Common myeloid progenitor, CD34-positive (primary cell): Measurements from ENCODE around the gene GCC2.

Experiments
- CTCF ChIA-PET: fragments of 350-600 bp; sonication (Branson Sonifier 250); formaldehyde crosslinking; loops from one replicate; lab custom pipeline; 2021; ENCODE audit warnings: antibody characterized with exemption; lab: Charles Lee
- POLR2A ChIA-PET: fragments of 350-600 bp; sonication (Branson Sonifier 250); formaldehyde crosslinking; loops from one replicate; lab custom pipeline; 2021; ENCODE audit warnings: antibody characterized with exemption; lab: Charles Lee
- DNase-seq, 3 donors: peaks; one replicate each; pipeline versions ENCODE4 v3.0.0 to v3.0.0-alpha.2; 2013
- H3K27ac ChIP-seq, 2 experiments: 1 replicate in 1 of 2; 2 replicates in 1 of 2; pipeline ENCODE4 v1.7.0; 2013; ENCODE audit warnings: inconsistent platforms in 2 of 2, low read length in 2 of 2, mild to moderate bottlenecking in 2 of 2, low read depth in 1 of 2, moderate library complexity in 1 of 2; ENCODE audit not compliant: severe bottlenecking in 2 of 2, insufficient read depth in 1 of 2, poor library complexity in 1 of 2
- H3K27me3 ChIP-seq, 5 experiments: replicated peaks in 2 of 5; 1 replicate in 3 of 5; 2 replicates in 2 of 5; pipeline versions ENCODE4 v1.6.1 to v1.7.0; 2013; ENCODE audit warnings: low read length in 4 of 5, mild to moderate bottlenecking in 2 of 5, moderate library complexity in 2 of 5, inconsistent platforms in 1 of 5; ENCODE audit not compliant: insufficient read depth in 5 of 5, control insufficient read depth in 4 of 5
- H3K36me3 ChIP-seq, 4 experiments: 1 replicate in 2 of 4; 2 replicates in 2 of 4; pipeline versions ENCODE4 v1.6.1 to v1.7.0; 2013; ENCODE audit warnings: low read length in 3 of 4, control low read depth in 1 of 4, mild to moderate bottlenecking in 1 of 4; ENCODE audit not compliant: control insufficient read depth in 4 of 4, insufficient read depth in 4 of 4
- H3K4me1 ChIP-seq, 4 experiments: 1 replicate in 3 of 4; 2 replicates in 1 of 4; pipeline versions ENCODE4 v1.6.1 to v1.7.1; 2013; ENCODE audit warnings: low read length in 3 of 4, mild to moderate bottlenecking in 3 of 4, control low read depth in 1 of 4, inconsistent platforms in 1 of 4, moderate library complexity in 1 of 4; ENCODE audit not compliant: control insufficient read depth in 4 of 4, insufficient read depth in 4 of 4; ENCODE audit errors: control extremely low read depth in 1 of 4
- H3K4me3 ChIP-seq, 7 experiments: 1 replicate in 4 of 7; 2 replicates in 3 of 7; pipeline versions ENCODE4 v1.5.1 to v1.7.0; 2013; ENCODE audit warnings: mild to moderate bottlenecking in 7 of 7, low read length in 6 of 7, moderate library complexity in 6 of 7, inconsistent platforms in 2 of 7, low read depth in 2 of 7, control low read depth in 1 of 7; ENCODE audit not compliant: insufficient read depth in 4 of 7, control insufficient read depth in 1 of 7; ENCODE audit errors: extremely low read depth in 1 of 7
- H3K9me3 ChIP-seq, 5 experiments: 1 replicate in 4 of 5; 2 replicates in 1 of 5; pipeline versions ENCODE4 v1.6.1 to v1.7.1; 2013; ENCODE audit warnings: low read length in 4 of 5, mild to moderate bottlenecking in 2 of 5, inconsistent platforms in 1 of 5, low read depth in 1 of 5, moderate library complexity in 1 of 5; ENCODE audit not compliant: control insufficient read depth in 4 of 5, insufficient read depth in 2 of 5; ENCODE audit errors: control extremely low read depth in 1 of 5
- WGBS: methylation state at CpG from one replicate; pipeline ENCODE4 v1.1.5; 2013; ENCODE audit not compliant: insufficient coverage; 5-methylcytosine and 5-hydroxymethylcytosine counted together

The GCC2 gene

GRCh38 chr2:108444941-108445840 lies 3.8 kb upstream of the GCC2 start:
- Histone ChIP-seq H3K27me3 (no peaks in the 10 kb centered on the region), H3K27ac (peak overlapping the region in 1 of 2 experiments; percentile 25), H3K4me1 (peaks cover 5 to 33% (median 23%) of the 10 kb centered on the region in 4 experiments), H3K9me3 (peaks cover 0 to 2% (median 0%) of the 10 kb centered on the region in 5 experiments), H3K4me3 (no peak overlapping the region), H3K36me3 (no peaks in the 10 kb centered on the region)
- POLR2A ChIA-PET, result no interaction called here
- CTCF ChIA-PET, result interaction anchor here (0.7 kb wide), 1 partner anchor 8 kb away, joined by 3 read pairs; no protein-coding TSS in a partner anchor
- peak; percentile 27 to 71 (median 58) for DNase-seq
- WGBS, result no CpG with 5 or more reads among the region's 1 CpG

GRCh38 chr2:108446703-108447102 lies 2.3 kb upstream of the GCC2 start:
- POLR2A ChIA-PET, result no interaction called here
- H3K36me3 ChIP-seq, result peaks cover 0 to 6% (median 1%) of the 10 kb centered on the region in 4 experiments

GRCh38 chr2:108447947-108448677 lies 894 bp upstream of the GCC2 start:
- 66% methylated on average over 8 of the region's 23 CpGs for WGBS
- Histone ChIP-seq H3K4me3 (peak overlapping the region; percentile 59 to 98 (median 95)), H3K27ac (peak overlapping the region; percentile 87 to 94), H3K4me1 (peaks cover 5 to 33% (median 24%) of the 10 kb centered on the region in 4 experiments), H3K27me3 (no peaks in the 10 kb centered on the region), H3K9me3 (peaks cover 0 to 2% (median 0%) of the 10 kb centered on the region in 5 experiments), H3K36me3 (peaks cover 3 to 11% (median 5%) of the 10 kb centered on the region in 4 experiments)
- ChIA-PET POLR2A (no interaction called here), CTCF (no interaction called here)
- no peak for DNase-seq

More at GRCh38 chr2:108446703-108447102, 2.3 kb upstream of the GCC2 start:
- no peak overlapping the region for H3K27ac ChIP-seq
- WGBS, result 96% methylated on average over 2 of the region's 2 CpGs
- CTCF ChIA-PET, result interaction anchor here (0.6 kb wide), 1 partner anchor 119 kb away, joined by 4 read pairs; no protein-coding TSS in a partner anchor
- no peak for DNase-seq
- H3K9me3 ChIP-seq, result peaks cover 0 to 2% (median 0%) of the 10 kb centered on the region in 5 experiments
- H3K4me1 ChIP-seq, result peaks cover 5 to 33% (median 24%) of the 10 kb centered on the region in 4 experiments
- H3K4me3 ChIP-seq, result no peak overlapping the region
- no peaks in the 10 kb centered on the region for H3K27me3 ChIP-seq

GRCh38 chr2:108449410-108450130 lies 564 bp downstream of the GCC2 start:
- DNase-seq, result peak; percentile 18 to 58 (median 50)
- 0% methylated on average over 15 of the region's 20 CpGs for WGBS

GRCh38 chr2:108450863-108451262 lies 1.9 kb downstream of the GCC2 start:
- Histone ChIP-seq H3K27ac (no peak overlapping the region), H3K9me3 (peaks cover 0 to 2% (median 0%) of the 10 kb centered on the region in 5 experiments), H3K36me3 (peaks cover 17 to 34% (median 21%) of the 10 kb centered on the region in 4 experiments), H3K4me3 (no peak overlapping the region), H3K4me1 (peaks cover 5 to 17% (median 16%) of the 10 kb centered on the region in 4 experiments), H3K27me3 (no peaks in the 10 kb centered on the region)
- no peak for DNase-seq
- ChIA-PET CTCF (interaction anchor here (1.3 to 1.5 kb wide), 2 partner anchors 10 to 99 kb away, joined by 3 to 4 read pairs; no protein-coding TSS in a partner anchor), POLR2A (interaction anchor here (0.6 kb wide), 1 partner anchor 9 kb away, joined by 3 read pairs; no protein-coding TSS in a partner anchor)
- 100% methylated on average over 2 of the region's 3 CpGs for WGBS

More at GRCh38 chr2:108449410-108450130, 564 bp downstream of the GCC2 start:
- H3K27me3 ChIP-seq, result no peaks in the 10 kb centered on the region
- ChIA-PET CTCF (interaction anchor here (0.8 to 1.5 kb wide), 3 partner anchors 11 to 98 kb away, joined by 3 to 4 read pairs (median 3); no protein-coding TSS in a partner anchor), POLR2A (interaction anchor here (0.6 kb wide), 1 partner anchor 25 kb away, joined by 3 read pairs; no protein-coding TSS in a partner anchor)
- peaks cover 5 to 26% (median 24%) of the 10 kb centered on the region in 4 experiments for H3K4me1 ChIP-seq
- H3K4me3 ChIP-seq, result peak overlapping the region; percentile 59 to 98 (median 95)
- no peaks in the 10 kb centered on the region for H3K9me3 ChIP-seq
- peaks cover 10 to 21% (median 15%) of the 10 kb centered on the region in 4 experiments for H3K36me3 ChIP-seq
- peak overlapping the region; percentile 87 to 94 for H3K27ac ChIP-seq

- DNase-seq, result no peak
- ChIA-PET CTCF (no interaction called here), POLR2A (no interaction called here)
- Histone ChIP-seq H3K9me3 (peaks cover 0 to 8% (median 2%) of the 10 kb centered on the region in 5 experiments), H3K27me3 (no peaks in the 10 kb centered on the region), H3K4me3 (no peak overlapping the region), H3K4me1 (peaks cover 5 to 17% (median 15%) of the 10 kb centered on the region in 4 experiments), H3K27ac (no peak overlapping the region), H3K36me3 (peaks cover 18 to 45% (median 29%) of the 10 kb centered on the region in 4 experiments)
- 94% methylated on average over 3 of the region's 4 CpGs for WGBS
Measured at GRCh38 chr2:108451976-108452375, 3.0 kb downstream of the GCC2 start.
